Ramos (cell line): ENCODE measurements around the gene DDN.

Experiments used
- in situ Hi-C: fragments of 300-500 bp; cut with MboI; formaldehyde crosslinking; loops from one replicate; pipeline ENCODE4 v1.14.3; 2022; ENCODE audit warnings: low sequenced_read_pairs; ENCODE audit not compliant: unreplicated experiment

Gene DDN

DNA sequence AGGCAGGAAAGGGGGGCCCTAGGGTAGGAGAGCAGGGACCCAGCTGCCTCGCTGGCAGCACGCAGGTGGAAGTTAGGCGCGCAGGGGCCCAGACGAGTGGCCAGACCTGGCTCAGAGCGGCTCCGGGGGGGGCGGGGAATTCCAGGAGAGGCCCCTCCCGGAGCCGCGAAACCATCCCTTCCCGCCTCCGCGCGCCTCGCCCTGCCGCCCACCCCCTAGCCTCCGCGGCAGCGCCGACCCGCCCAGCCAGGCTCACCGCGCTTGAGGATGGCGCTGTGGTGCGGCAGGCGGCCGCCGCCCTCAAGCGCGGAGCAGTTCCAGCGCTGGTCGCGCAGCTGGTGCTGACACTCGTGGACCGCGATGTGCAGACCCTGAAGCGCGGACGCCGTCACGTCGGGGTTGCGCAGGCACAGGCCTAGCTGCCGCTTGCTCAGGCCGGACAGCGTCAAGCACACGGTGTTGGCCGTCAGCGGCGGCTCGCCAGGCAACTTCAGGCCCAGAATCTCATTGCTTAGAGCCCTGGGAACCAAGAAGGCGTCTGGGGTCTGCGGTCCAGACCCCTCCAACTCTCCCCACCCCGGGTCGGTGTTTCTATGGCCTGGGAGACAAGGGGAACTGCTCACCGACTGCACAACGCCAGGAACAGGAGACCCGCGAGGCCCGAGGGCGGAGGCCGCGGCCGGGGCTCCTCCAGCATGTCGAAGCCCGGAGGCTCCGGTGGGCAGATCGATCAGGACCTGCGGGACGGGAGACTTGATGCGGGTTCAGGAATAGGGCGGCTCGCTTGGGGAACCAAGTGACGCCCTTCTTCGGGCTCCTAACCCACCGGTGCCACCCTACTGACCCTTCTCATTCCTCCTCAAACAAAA lies 29.1 kb downstream of the DDN start:
- in situ Hi-C loops, result no loop called here

DNA sequence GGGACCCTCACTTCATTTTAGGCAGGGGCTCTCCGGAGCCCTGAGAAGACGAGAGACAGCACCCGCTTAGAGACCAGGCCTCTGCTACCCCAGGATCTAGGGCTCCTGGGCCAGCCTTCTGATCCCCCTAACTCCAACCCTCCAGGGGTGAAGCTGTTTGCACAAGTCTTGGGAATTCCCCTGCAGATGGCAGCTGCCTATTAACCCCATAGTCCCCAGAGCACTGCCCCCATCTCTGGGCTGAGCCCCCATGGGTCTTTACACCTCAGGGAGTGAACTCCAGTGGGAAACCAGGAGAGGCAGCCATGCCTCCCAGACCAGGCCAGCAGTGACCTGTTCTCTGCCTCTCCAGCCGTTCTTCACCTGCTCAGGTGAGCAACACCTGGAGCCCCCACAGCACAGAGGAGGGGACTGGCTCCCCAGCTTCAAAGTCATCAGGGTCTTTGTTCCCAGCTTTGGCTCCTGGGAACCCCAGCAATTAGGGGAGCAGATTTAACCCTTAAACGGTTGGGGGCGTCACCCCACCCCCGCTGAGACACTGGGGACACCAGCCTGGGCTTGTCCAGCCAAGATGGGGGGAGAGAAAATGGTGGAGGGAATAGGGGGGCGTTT lies 29.9 kb downstream of the DDN start:
- in situ Hi-C loops, result no loop called here

DNA sequence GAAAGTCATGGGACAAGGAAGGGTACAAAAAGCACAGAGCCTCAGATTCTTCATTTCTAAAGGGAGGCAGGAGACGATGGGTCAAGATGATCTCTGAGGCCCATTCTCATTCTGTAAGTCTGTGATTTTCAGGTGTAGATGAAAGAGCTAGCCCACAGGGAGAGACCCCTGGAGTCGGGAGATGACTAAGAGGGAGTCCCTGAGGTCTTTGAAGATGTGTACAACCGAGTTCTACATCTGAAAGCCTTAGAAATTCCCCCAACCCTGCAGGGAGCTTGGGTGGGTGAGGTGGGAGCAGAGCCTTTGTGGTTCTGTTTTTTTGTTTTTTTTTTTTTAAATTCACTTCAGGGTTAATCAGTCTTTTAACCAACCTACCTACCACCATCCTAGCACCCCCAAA lies 30.7 kb downstream of the DDN start:
- in situ Hi-C loops, result no loop called here

DNA sequence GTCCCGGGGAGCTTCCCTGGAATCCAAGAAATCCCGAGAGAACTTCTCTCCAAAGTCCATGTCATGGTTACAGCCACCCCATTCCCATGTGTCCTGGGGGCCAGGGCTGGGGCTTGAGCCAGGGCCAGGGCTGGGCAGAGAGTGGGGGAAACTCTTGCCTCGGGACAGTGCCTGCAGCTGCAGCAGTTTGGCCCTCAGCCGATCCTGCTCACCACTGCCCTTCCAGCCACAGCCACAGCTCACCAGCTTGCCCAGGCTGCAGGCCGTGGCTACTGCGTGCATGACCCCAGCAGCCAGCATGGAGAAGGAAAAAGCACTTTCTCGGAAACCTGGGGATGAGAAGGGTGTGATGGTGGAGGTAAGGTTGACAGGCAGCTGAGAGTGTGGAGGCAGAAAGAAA lies 31.2 kb downstream of the DDN start:
- in situ Hi-C loops, result no loop called here

DNA sequence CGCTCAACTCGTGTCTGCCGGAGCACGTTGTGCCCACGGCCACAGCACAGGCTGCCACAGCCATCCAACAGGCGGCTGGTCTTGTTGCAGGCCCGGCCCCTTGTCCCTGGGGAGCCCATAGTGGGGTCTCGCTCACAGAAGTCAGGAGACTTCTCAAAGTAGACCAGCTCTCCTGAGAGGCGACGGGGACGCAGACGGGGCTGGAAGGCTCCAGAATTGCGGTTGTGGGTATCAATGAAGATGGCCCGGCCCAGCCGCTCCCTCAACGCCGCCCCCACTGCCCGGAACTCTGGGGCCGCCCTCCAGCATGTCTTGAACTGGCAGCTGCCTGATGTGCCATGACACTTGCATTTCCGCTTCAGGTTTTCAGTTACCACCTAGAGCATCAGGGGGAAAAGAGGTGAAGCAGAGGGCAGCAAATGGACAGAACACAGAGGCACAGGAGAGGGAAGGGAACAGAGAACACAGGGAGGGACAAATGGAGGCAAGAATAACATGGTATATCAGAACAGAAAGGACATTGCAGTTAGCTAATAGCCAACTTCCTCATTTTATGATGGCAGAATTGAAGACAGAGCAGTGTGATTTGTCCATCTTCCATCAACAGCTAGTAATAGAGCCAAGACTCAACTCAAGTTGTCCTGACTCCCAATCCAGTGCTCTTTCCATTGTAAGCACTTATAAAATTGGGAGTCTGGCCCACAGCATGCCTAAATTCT lies 32.8 kb downstream of the DDN start:
- in situ Hi-C loops, result no loop called here

DNA sequence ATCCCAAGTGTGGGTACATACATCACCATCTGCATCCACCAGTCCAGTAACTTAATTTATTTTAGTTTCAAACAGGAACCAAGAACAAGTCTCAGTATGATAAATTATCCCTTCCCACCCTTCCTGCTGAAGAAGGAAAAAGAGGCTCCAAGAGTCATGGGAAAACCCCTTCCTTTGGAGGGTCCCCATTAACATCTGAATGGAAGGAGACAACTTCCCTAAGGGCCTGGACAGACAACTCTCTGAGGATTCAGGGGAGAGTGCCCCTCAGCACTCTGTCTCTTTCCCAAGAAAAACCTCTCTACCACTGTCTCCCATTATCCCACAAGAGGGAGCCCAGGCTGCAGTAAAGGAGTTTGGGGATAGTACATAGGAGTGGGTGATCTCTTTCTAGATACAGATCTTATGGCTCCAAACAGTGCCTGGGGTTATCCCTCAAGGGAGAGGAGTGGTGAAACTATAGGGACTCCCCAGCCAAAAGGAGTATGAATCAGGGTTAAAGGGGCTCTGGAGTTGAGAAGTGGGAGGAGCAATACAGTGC lies 33.8 kb downstream of the DDN start:
- in situ Hi-C loops, result no loop called here

DNA sequence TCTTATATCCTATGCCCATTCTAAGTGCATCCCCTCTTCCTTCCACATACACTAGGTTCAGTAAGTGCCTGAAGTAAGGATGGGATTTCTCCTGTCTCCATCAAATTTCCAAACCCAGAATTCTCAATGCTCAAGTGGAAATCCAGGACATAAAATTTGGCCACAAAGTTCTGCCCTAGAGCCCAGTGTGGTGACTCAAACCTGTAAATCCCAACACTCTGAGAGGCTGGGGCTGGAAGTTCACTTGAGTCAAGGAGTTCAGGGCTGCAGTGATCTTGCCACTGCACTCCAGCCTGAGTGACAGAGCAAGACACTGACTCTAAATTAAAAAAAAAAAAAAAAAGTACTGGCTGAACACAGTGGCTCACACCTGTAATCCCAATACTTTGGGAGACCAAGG lies 37.4 kb downstream of the DDN start:
- in situ Hi-C loops, result no loop called here

DNA sequence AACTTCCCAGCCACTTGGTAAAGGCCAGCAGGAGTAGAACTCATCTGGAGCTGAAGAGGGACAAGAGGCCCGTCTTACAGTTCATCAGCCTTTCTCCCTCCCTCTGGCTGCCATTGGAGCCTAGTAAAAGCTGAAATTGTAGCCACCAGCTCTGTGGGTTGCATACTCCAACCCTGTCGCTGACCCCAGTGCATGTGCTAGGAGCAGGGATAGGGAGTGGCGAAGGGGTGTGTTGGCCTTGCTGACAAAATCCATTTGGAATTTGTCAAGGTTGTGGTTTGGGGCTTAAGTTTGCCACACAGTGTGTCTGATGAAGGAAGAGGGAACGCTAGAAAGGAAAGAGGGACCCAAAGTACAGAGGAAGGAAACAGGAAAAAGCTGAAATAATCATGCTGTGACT lies 37.8 kb downstream of the DDN start:
- in situ Hi-C loops, result no loop called here

DNA sequence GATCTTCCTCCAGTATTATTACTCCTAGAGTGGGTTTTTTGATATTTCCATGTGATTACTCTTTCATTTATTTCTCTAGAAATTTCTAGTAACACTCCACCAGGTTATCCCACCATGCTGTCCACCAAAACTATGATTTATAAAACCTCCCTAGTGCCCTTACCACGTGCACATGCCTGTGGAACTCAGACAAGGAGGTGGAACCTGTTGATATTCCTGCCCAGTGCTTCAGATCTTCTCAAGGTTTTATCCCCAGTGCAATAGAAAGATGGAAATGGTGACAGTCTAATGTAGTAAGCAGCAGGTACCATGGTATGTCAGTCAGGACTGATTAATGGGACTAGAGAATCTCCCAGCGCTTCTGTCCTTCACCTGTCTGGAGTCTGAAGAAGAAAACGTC lies 38.3 kb downstream of the DDN start:
- in situ Hi-C loops, result no loop called here

DNA sequence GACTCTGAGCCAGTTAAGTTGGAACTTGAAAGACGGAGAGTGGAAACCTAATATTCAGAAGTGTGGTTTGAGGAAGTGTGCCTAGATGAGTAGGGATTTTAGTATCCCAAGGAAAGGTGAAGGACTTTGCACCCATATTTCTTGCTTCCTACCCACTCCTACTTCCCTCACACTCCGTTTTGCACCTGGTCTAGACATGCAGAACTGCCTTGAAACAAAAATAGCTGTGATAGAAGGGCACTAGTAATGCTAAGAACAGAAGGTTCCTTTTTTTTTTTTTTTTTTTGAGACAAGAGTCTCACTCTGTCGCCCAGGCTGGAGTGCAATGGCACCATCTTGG lies 41.2 kb downstream of the DDN start:
- in situ Hi-C loops, result no loop called here

DNA sequence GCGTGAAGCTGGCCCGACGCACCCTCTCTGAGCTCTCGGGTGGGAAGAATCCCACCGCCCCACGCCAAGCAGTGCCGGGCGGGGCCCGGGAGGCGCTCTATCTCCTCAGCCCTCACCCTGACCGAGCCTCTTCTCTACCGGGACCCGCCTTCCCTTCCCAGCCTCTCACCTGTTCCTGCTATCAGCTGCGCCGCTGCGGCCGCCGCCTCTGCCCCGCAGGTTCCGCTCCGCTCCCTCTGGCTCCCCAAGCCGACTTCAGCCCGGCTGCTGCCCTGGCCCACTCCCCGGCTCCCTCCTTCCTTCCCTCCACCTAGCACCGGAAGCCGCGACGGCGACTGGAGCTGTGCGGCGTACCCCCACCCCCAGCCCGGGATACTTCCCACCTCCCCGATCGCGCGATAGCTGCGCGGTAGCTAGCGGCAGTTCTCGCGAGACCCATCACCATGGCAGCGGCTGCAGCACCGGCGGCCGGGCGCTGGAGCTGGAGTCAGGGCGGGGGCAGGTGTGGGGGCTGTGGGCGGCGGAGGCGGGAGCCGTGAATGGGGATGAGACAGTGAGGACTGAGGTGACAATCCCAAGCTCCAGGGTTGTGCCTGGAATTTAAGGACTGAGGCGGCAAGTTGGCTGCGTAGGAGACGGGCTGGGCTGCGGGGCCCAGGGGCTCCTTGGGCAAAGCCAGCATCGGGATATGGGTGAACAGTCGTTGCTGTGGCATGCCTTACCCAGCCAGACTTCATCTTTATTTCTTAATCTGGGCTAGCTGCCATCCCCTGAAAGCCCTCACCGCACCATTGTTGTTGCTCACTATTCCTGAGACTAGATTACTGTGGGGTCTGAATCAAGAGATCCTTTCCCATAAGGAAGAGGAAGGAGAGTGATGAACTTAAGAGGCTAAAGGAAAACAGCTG lies 41.8 kb downstream of the DDN start, which contains the start of gene ARF3:
TSS of gene ARF3 (minus strand) at position 347 of the 908 bp plus-strand sequence. CDS start 16,392 bp downstream, outside the sequence.
- in situ Hi-C loops, result no loop called here

DNA sequence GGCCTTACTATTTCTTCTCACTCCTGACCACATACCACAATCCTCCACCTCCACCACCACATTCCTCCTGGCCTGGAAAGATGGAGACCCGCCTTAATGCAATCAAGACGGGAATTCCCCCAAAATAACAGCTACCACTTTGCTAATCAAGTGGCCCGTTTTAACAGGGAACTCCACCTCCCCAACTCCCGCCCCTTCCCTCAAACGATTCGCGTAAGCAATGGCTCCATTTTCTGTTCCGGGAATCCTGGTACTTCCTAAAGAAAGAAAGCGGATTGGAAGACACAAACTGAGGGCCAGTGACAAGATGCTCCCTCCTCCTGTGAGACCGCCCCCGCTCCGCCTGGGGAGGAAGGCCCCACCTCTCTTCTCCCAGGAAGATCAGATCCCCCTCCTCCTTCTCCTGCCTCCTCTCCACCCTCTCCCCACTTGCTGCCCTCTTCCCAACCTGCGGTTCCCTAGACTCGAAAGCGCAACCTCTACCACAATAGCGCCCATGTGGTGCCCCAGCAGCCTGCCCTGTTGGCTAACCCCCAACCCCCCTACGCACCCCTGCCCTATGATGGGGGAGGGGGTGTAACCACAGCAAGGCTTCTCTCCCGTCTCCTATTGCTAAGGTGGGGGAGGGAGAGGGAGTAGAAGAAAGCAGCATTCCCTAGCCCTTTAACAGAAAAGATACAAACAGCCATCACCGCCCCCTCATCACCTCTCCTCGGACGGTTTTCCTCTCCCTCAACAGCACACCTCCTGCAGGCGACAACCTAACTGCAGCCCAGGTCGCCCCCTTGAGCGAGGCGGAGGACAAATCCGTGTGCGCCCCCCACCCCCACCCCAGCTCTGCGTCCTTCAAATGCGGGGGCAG lies 42.7 kb downstream of the DDN start:
- in situ Hi-C loops, result no loop called here

DNA sequence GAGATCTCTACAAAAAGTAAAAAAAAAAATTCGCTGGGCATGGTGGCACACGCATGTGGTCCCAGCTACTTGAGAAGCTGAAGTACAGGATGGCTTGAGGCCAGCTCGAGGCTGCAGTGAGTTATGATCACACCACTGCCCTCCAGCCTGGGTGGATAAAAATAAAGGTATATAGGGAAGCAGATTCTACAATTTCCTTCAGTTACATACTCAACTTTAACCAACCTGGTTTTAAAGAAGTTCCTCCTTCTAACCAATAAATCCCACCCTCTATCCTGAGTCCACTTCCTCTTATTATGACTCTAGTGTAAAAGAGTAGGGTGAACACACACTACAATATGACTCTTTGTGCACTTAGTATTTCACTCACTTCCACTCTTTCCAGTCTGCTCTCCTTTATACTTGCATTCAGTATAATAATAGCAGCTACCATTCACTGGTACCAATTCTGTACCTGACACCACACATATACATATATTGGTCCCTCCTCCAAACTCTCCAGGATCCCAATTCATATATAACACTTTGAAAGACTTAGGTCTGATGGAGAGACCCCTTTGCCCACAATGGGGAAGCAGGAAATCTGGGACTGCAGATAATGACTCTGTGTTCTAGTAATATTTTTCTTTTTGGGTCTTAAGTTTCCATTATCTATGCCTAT lies 44.2 kb downstream of the DDN start:
- in situ Hi-C loops, result no loop called here

DNA sequence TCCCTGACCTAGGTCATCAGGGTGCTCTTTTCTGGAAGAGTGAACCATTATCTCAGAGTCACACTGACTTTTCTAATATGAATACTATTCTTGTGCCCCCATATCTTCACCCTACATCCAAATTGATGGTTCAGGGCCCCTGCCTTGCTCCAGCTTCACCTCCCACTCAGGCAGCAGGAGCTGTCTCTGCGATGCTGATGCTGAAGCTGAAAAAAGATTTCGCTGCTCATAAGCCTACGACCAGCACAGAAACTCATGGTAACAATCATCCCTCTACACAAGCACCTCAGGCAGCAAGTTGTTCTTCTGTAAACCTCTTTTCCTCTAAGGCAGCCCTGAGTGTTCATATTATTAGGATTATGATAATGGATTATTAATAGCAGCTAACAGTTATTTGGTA lies 45.1 kb downstream of the DDN start:
- in situ Hi-C loops, result no loop called here

DNA sequence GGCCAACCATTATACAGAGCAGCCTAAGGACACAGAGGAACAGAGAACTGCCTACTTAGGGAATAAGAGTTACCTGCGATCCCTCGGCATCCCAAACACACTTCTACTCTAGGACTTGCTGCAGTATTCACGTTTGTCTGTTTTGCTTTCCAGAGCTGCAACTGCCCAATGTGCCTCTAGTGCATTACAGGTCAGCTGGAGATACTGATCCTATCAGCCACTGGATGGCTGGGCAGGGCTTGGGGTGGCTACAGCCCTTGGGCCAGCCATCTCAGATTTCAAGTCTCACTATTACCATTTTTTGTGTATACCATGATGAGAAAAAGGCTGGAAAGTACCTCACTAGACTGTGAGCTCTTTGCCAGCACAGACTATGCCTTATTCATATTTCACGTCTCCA lies 46.5 kb downstream of the DDN start:
- in situ Hi-C loops, result no loop called here

DNA sequence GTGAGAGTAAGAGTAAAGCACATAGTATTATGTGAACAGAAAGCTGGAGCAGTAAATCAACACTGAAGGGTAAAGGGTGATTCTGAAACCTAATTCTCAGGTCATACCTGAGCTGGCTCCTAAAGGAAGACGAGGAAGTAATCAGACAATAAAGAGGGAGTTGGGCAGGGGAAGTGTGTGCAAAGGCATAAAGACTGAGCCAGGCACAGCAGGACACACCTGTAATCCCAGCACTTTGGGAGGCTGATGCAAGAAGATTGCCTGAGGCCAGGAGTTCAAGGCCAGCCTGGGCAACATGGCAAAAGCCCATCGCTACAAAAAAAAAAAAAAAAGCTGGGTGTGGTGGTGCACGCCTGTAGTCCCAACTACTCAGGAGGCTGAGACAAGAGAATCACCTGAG lies 51.4 kb downstream of the DDN start:
- in situ Hi-C loops, result no loop called here

DNA sequence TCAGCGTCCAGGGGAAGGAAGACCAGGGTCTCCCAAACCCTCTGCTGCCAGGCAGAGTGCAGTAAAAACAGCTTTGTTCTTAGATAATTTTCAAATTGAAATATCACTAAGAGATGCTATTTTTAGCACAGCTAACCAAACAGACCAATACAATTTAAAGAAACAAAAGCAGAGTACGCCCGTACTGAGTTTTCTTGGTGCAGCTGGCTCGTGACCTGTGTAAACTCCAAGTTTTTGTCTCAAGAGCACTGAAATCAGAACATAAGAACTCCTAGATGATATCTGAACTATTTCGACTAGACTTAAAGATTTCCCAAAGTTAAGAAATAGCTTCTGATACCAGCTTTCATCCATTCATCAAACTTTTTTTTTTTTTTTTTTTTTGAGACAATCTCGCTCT lies 52.2 kb downstream of the DDN start:
- in situ Hi-C loops, result no loop called here

DNA sequence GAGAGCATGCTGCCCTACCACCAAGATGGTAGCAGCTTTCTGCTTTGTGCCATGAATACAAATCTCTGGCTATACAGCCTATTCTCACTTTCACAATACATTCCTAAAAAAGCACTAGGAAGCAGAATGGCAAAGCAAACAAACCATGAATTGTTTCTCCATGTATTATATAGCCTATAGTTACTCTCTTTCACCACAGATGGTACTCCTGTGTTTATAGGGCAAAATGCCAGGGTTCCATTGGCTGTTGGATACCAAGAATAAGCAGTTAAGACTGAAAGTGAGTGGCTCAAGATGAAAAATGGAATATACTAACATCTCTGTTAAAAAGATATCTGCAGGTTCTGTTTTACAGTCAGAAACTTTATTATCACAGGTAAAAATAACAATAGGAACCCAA lies 53.0 kb downstream of the DDN start:
- in situ Hi-C loops, result no loop called here
